Tibial artery (tissue), 4 donors: ENCODE data around the gene OR9A4.

Experiments
- DNase-seq, 2 donors: peaks; one replicate each; pipeline ENCODE4 v3.0.0-alpha.2; 2019
- H3K27ac ChIP-seq, 2 donors: fragments of 200-600 bp; sonication (generic) in 1 of 2; 1 replicate in 1 of 2; 2 replicates in 1 of 2; pipeline ENCODE4 v1.5.1; 2018 to 2019; ENCODE audit warnings: mild to moderate bottlenecking in 1 of 2
- H3K27me3 ChIP-seq, 2 donors: fragments of 200-600 bp; sonication (generic) in 1 of 2; one replicate each; pipeline versions ENCODE4 v1.5.1 to v1.6.0; 2016 to 2019
- H3K36me3 ChIP-seq, 3 donors: fragments of 200-600 bp; sonication (generic) in 2 of 3; one replicate each; pipeline ENCODE4 v1.5.1; 2016 to 2019; ENCODE audit warnings: mild to moderate bottlenecking in 2 of 3
- H3K4me1 ChIP-seq, 4 donors: fragments of 200-600 bp; sonication (generic) in 2 of 4; 1 replicate in 3 of 4; 2 replicates in 1 of 4; pipeline ENCODE4 v1.5.1; 2016 to 2019
- H3K4me3 ChIP-seq, 2 donors: fragments of 200-600 bp; sonication (generic) in 1 of 2; 1 replicate in 1 of 2; 2 replicates in 1 of 2; pipeline ENCODE4 v1.5.1; 2018 to 2019; ENCODE audit warnings: mild to moderate bottlenecking in 2 of 2
- H3K9me3 ChIP-seq, 3 donors: fragments of 200-600 bp; sonication (generic) in 1 of 3; one replicate each; pipeline ENCODE4 v1.5.1; 2016 to 2019
- intact Hi-C: fragments of 100-400 bp; cut with DNase I; formaldehyde crosslinking; loops from one replicate; pipeline ENCODE4 v1.15.0; 2023; ENCODE audit warnings: low total_unique reads
- TF ChIP-seq, protein P1 (sequence below), 2 experiments: fragments of 200-600 bp in 1 of 2; fragments of 450-650 bp in 1 of 2; IDR thresholded peaks; one replicate each; pipeline ENCODE4 v1.5.1; 2017 to 2019; ENCODE audit warnings: antibody characterized with exemption in 2 of 2, mild to moderate bottlenecking in 1 of 2, moderate library complexity in 1 of 2

The OR9A4 gene, protein sequence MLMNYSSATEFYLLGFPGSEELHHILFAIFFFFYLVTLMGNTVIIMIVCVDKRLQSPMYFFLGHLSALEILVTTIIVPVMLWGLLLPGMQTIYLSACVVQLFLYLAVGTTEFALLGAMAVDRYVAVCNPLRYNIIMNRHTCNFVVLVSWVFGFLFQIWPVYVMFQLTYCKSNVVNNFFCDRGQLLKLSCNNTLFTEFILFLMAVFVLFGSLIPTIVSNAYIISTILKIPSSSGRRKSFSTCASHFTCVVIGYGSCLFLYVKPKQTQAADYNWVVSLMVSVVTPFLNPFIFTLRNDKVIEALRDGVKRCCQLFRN

DNA sequence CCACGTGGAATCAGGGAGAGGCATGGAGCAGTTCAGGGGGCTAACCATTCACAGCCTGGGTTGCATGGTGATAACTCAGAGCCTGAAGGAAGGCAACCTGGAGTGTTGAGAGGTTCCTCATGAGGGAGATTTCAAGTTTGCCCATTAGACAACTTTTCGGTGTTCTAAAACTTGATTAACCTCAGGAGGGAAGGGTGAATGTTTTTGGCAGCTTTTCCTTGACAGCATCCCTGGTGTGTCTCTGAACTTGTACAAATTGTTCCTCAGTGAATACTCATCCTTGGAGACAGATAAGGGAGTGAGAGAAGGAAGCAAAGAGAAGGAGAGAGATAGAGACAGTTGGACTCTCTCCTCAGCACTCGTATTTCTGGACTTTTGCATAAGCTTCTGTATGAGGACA is at the start of gene OR9A4:
Gene OR9A4 (plus strand): TSS at position 301 of the 400 bp plus-strand sequence. CDS start 2,477 bp downstream, outside the sequence.
- no peak for DNase-seq
- no peaks in the 10 kb centered on the region for H3K27me3 ChIP-seq
- H3K9me3 ChIP-seq, result no peaks in the 10 kb centered on the region
- H3K36me3 ChIP-seq, result no peaks in the 10 kb centered on the region
- no peak within 1 kb of the TSS for H3K4me3 ChIP-seq
- TF ChIP-seq, protein P1, sequence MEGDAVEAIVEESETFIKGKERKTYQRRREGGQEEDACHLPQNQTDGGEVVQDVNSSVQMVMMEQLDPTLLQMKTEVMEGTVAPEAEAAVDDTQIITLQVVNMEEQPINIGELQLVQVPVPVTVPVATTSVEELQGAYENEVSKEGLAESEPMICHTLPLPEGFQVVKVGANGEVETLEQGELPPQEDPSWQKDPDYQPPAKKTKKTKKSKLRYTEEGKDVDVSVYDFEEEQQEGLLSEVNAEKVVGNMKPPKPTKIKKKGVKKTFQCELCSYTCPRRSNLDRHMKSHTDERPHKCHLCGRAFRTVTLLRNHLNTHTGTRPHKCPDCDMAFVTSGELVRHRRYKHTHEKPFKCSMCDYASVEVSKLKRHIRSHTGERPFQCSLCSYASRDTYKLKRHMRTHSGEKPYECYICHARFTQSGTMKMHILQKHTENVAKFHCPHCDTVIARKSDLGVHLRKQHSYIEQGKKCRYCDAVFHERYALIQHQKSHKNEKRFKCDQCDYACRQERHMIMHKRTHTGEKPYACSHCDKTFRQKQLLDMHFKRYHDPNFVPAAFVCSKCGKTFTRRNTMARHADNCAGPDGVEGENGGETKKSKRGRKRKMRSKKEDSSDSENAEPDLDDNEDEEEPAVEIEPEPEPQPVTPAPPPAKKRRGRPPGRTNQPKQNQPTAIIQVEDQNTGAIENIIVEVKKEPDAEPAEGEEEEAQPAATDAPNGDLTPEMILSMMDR (IDR thresholded peaks at IDR 0.05), result no peak
- H3K4me1 ChIP-seq, result no peaks in the 10 kb centered on the region
- H3K27ac ChIP-seq, result no peak within 1 kb of the TSS
- intact Hi-C loops, result no loop called here

DNA sequence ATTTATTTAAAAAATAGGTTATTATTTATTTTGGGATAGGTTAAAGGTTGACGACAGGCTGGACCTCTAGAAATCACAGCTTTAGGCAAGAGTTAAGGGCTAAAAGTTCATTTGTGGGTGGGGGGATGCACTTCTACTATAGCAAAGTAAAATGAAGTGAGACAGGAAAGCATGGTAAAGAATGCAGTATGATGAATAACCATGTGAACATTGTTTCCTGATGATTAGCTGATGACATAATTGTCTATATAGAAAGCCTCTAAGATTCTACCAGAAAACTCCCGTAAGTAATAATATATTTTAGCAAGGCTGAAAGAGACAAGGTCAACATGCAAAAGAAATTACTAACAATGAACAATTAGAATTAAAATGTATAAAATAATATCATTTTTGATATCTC is 49.2 kb upstream of the OR9A4 start:
- no peaks in the 10 kb centered on the region for H3K27me3 ChIP-seq
- no peaks in the 10 kb centered on the region for H3K4me1 ChIP-seq
- H3K9me3 ChIP-seq, result peaks cover 0 to 13% (median 3%) of the 10 kb centered on the region in 3 donors
- intact Hi-C loops, result no loop called here
- TF ChIP-seq, protein P1 (IDR thresholded peaks at IDR 0.05), result no peak
- no peak for DNase-seq
- no peaks in the 10 kb centered on the region for H3K36me3 ChIP-seq
- H3K4me3 ChIP-seq, result no peak overlapping the region
- H3K27ac ChIP-seq, result no peak overlapping the region

DNA sequence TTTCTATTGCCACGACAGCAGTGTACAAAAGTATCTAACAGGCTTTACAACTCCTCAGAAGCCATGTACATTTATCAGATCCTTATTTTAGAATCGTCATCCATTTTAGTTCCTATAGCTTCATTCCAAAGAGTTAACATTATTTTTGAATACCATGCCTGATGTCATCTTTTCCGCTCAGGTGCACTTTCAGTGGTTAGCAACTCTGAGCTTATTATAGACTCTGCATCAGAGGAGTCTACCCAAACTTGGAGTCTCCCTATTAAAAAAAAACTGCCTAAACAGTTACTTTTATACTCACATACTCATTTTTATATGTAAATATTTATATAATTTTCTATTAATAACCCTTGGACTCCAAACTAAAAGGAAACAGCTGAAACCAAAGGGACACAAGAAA is 43.3 kb upstream of the OR9A4 start:
- DNase-seq, result no peak
- Histone ChIP-seq H3K4me1 (no peaks in the 10 kb centered on the region), H3K36me3 (no peaks in the 10 kb centered on the region), H3K9me3 (peaks cover 0 to 4% (median 3%) of the 10 kb centered on the region in 3 donors), H3K4me3 (no peak overlapping the region), H3K27me3 (no peaks in the 10 kb centered on the region), H3K27ac (no peak overlapping the region)
- intact Hi-C loops, result no loop called here
- TF ChIP-seq, protein P1 (IDR thresholded peaks at IDR 0.05), result no peak

DNA sequence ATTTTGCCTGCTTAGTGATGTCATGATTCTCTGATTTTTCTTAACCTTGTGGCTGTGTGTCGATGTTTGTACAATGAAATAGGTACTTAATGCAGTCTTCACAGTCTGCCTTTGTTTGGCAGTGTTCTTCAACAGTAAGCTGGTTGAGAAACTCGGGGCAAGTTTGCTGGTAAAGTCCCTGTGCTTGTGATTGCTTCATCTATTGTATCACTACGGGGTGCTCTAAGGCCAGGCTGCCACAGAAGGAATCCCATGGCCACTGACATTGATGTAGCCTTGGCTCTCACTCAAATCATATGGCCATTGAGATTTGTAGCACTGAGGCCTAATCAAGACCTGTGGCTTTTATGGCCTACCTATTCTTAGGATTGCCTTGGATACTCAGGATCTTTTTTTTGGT is 41.4 kb upstream of the OR9A4 start:
- no peaks in the 10 kb centered on the region for H3K4me1 ChIP-seq
- intact Hi-C loops, result no loop called here
- TF ChIP-seq, protein P1 (IDR thresholded peaks at IDR 0.05), result no peak
- H3K27ac ChIP-seq, result no peak overlapping the region
- H3K27me3 ChIP-seq, result no peaks in the 10 kb centered on the region
- no peaks in the 10 kb centered on the region for H3K36me3 ChIP-seq
- no peak for DNase-seq
- H3K9me3 ChIP-seq, result peaks cover 0 to 5% (median 3%) of the 10 kb centered on the region in 3 donors
- no peak overlapping the region for H3K4me3 ChIP-seq

DNA sequence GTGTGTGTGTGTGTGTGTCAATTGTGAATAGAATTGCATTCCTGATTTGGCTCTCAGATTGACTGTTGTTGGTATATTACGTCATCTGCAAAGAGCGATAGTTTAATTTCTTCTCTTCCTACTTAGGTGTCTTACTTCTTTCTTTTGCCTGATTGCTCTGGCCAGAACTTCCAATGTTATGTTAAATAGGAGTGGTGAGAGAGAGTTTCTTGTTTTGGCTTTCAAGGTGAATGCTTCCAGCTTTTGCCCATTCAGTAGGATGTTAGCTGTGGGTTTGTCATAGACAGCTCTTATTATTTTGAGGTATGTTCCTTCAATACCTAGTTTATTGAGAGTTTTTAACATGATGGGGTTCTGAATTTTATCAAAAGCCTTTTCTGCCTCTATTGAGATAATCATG is 40.7 kb upstream of the OR9A4 start:
- intact Hi-C loops, result no loop called here
- H3K27me3 ChIP-seq, result no peaks in the 10 kb centered on the region
- no peaks in the 10 kb centered on the region for H3K4me1 ChIP-seq
- TF ChIP-seq, protein P1 (IDR thresholded peaks at IDR 0.05), result no peak
- H3K36me3 ChIP-seq, result no peaks in the 10 kb centered on the region
- peaks cover 0 to 5% (median 3%) of the 10 kb centered on the region in 3 donors for H3K9me3 ChIP-seq
- H3K4me3 ChIP-seq, result no peak overlapping the region
- no peak for DNase-seq
- no peak overlapping the region for H3K27ac ChIP-seq
